Ovary (tissue), 3 donors: ENCODE results near the gene PPHLN1.

Source experiments
- EP300 ChIP-seq: sonication (generic); formaldehyde crosslinking; IDR thresholded peaks from one replicate; pipeline ENCODE4 v1.6.1; 2017; ENCODE audit warnings: antibody characterized with exemption
- POLR2A ChIP-seq: fragments of 450-650 bp; IDR thresholded peaks from one replicate; pipeline ENCODE4 v1.6.1; 2017; ENCODE audit warnings: antibody characterized with exemption, mild to moderate bottlenecking, moderate library complexity
- TF ChIP-seq, protein P1 (sequence below), 3 donors: fragments of 450-650 bp in 2 of 3; fragments of 200-600 bp in 1 of 3; IDR thresholded peaks; one replicate each; pipeline versions ENCODE4 v1.5.1 to v1.8.0; 2016 to 2022; ENCODE audit warnings: antibody characterized with exemption in 3 of 3, mild to moderate bottlenecking in 1 of 3
- donor health status: DM: no; HTN: no; CAD: no.

DNA sequence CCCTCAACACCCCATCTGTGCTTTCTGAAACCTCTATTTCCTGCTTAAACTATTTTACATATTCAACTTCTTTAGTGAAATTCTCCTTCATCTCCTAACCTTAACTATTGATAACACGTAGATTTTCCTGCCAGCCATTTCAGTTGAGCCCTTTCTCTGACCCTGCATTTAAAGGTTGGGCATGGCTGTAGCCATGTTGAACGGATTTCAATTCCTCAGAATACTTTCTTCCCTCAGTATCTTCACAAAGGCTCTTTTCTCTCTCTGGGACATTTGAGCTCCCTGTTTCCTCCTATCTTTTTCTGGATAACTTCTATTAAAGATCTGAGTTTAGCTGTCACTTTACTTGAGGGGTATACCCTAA is 1.2 kb downstream of the PPHLN1 start:
- TF ChIP-seq, protein P1, sequence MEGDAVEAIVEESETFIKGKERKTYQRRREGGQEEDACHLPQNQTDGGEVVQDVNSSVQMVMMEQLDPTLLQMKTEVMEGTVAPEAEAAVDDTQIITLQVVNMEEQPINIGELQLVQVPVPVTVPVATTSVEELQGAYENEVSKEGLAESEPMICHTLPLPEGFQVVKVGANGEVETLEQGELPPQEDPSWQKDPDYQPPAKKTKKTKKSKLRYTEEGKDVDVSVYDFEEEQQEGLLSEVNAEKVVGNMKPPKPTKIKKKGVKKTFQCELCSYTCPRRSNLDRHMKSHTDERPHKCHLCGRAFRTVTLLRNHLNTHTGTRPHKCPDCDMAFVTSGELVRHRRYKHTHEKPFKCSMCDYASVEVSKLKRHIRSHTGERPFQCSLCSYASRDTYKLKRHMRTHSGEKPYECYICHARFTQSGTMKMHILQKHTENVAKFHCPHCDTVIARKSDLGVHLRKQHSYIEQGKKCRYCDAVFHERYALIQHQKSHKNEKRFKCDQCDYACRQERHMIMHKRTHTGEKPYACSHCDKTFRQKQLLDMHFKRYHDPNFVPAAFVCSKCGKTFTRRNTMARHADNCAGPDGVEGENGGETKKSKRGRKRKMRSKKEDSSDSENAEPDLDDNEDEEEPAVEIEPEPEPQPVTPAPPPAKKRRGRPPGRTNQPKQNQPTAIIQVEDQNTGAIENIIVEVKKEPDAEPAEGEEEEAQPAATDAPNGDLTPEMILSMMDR (IDR thresholded peaks at IDR 0.05), result no peak
- TF ChIP-seq POLR2A (no peak), EP300 (no peak)
